HepG2 (cell line): Measurements from ENCODE around the gene UMOD. TPM values are rescaled to one million over a fixed set of nuclear protein-coding genes. Genes with fewer than 3 reads are reported as not detected.

Source experiments
- ARID5B ChIP-seq: IDR thresholded peaks from 2 replicates; pipeline ENCODE4 v1.4.0; 2020; ENCODE audit warnings: mild to moderate bottlenecking, missing genetic modification reagents
- ATF7-NPFF ChIP-seq: sonication (generic); formaldehyde crosslinking; IDR thresholded peaks from 2 replicates; pipeline ENCODE4 v1.8.1; 2023; ENCODE audit warnings: mild to moderate bottlenecking, low read depth, missing genetic modification reagents, moderate library complexity
- CEBPG ChIP-seq: IDR thresholded peaks from 2 replicates; pipeline ENCODE4 v1.6.1; 2016
- CREB1 ChIP-seq, 2 experiments: fragments of 450-650 bp in 1 of 2; IDR thresholded peaks; 2 replicates each; pipeline ENCODE4 v1.6.1; 2016 to 2017; ENCODE audit warnings: control low read depth in 1 of 2, mild to moderate bottlenecking in 1 of 2, missing compliant biosample characterization in 1 of 2, missing genetic modification characterization in 1 of 2
- FOXP4 ChIP-seq: sonication (generic); formaldehyde crosslinking; IDR thresholded peaks from 2 replicates; pipeline ENCODE4 v1.4.0; 2020; ENCODE audit warnings: missing genetic modification reagents
- IKZF5 ChIP-seq: IDR thresholded peaks from 2 replicates; pipeline ENCODE4 v1.6.1; 2018; ENCODE audit warnings: missing genetic modification reagents, mild to moderate bottlenecking, missing compliant biosample characterization
- KDM2A ChIP-seq: sonication (generic); formaldehyde crosslinking; IDR thresholded peaks from 2 replicates; pipeline ENCODE4 v1.4.0; 2020; ENCODE audit warnings: low read depth, missing genetic modification reagents, borderline replicate concordance
- SMC3 ChIP-seq: IDR thresholded peaks from 2 replicates; pipeline ENCODE4 v1.6.1; 2011; ENCODE audit warnings: low read length, improper control_type of control experiment
- SSRP1 ChIP-seq: IDR thresholded peaks from 2 replicates; pipeline ENCODE4 v1.6.1; 2016; ENCODE audit warnings: control low read depth
- ZGPAT ChIP-seq: IDR thresholded peaks from 2 replicates; pipeline ENCODE4 v1.6.1; 2016; ENCODE audit warnings: mild to moderate bottlenecking
- ZMYM3 ChIP-seq: sonication (generic); formaldehyde crosslinking; IDR thresholded peaks from 2 replicates; pipeline ENCODE4 v1.5.1; 2020; ENCODE audit warnings: mild to moderate bottlenecking, missing genetic modification reagents
- ZNF136 ChIP-seq: sonication (generic); formaldehyde crosslinking; IDR thresholded peaks from 2 replicates; pipeline ENCODE4 v1.8.1; 2022; ENCODE audit warnings: low read depth, mild to moderate bottlenecking, moderate library complexity, missing genetic modification reagents
- ZNF224 ChIP-seq: sonication (generic); formaldehyde crosslinking; IDR thresholded peaks from 2 replicates; pipeline ENCODE4 v1.5.0; 2020; ENCODE audit warnings: mild to moderate bottlenecking, missing genetic modification reagents
- ZNF264 ChIP-seq: sonication (generic); formaldehyde crosslinking; IDR thresholded peaks from 2 replicates; pipeline ENCODE4 v1.4.0; 2020; ENCODE audit warnings: missing genetic modification reagents
- ZNF780A ChIP-seq: sonication (generic); formaldehyde crosslinking; IDR thresholded peaks from 2 replicates; pipeline ENCODE4 v1.8.0; 2022; ENCODE audit warnings: mild to moderate bottlenecking, missing genetic modification reagents, moderate library complexity
- ZNF784 ChIP-seq: sonication (generic); formaldehyde crosslinking; IDR thresholded peaks from 2 replicates; pipeline ENCODE4 v1.5.1; 2020; ENCODE audit warnings: missing genetic modification reagents, mild to moderate bottlenecking, borderline replicate concordance
- ZSCAN29 ChIP-seq: sonication (generic); formaldehyde crosslinking; conservative IDR thresholded peaks from 2 replicates; pipeline ENCODE4 v1.4.0; 2020; ENCODE audit warnings: mild to moderate bottlenecking, missing genetic modification reagents
- polyA plus RNA-seq, 8 experiments: library from polyadenylated mRNA; depleted of rRNA in 3 of 8; stranded (reverse) in 7 of 8; unstranded in 1 of 8; fragments of >200 nt; fragmentation: Illumina TruSeq in 4 of 8; extraction: Trizol in 4 of 8; gene quantifications; 2 replicates each; pipeline versions ENCODE4 v1.2.1 to v1.2.3, GENCODE V29; 2011 to 2016; ENCODE audit warnings: low read depth in 4 of 8, missing spikeins in 1 of 8, mixed read lengths in 1 of 8; ENCODE audit not compliant: insufficient read depth in 1 of 8
- total RNA-seq, 5 experiments: library from RNA; depleted of rRNA; stranded (reverse); fragments of >200 nt; fragmentation: Illumina TruSeq; extraction: Trizol; gene quantifications; 2 replicates each; pipeline ENCODE4 v1.2.3, GENCODE V29; 2016; ENCODE audit warnings: low read depth in 1 of 5

Gene UMOD
- total and polyA plus RNA-seq, 2 of the 13 experiments (the other 11 are each of a cell fraction or from before 2014, with no cell fraction given): not detected

GRCh38 chr16:20385844-20386832 is 33.6 kb upstream of the UMOD start (continued):
- no peak for TF ChIP-seq SSRP1 (CRISPR knock-in tag)
- TF ChIP-seq ZSCAN29 (CRISPR knock-in tag): peak; percentile 67; the same call in 1 of the 2 replicates
- peak; percentile 22; the same call in 1 of the 2 replicates for TF ChIP-seq KDM2A
- TF ChIP-seq ZNF136 (CRISPR knock-in tag): 0 out of 2 replicates have a peak, but pooled peaks have one; percentile 36
- peak; percentile 84 for TF ChIP-seq ZMYM3
- no peak for TF ChIP-seq ZNF780A
- TF ChIP-seq CREB1 (IDR thresholded peaks at IDR 0.05): no peak
- peak; percentile 52; the same call in 1 of the 2 replicates for TF ChIP-seq CREB1 (CRISPR knock-in tag; IDR thresholded peaks at IDR 0.05)
- peak; percentile 88; the same call in 1 of the 2 replicates for TF ChIP-seq ZNF224 (CRISPR knock-in tag)
- peak; percentile 33; the same call in 1 of the 2 replicates for TF ChIP-seq FOXP4 (CRISPR knock-in tag)
- TF ChIP-seq IKZF5: peak; percentile 40; the same call in 1 of the 2 replicates
- peak; percentile 37; the same call in 1 of the 2 replicates for TF ChIP-seq ATF7-NPFF (CRISPR knock-in tag)
- peak; percentile 77 for TF ChIP-seq ARID5B (CRISPR knock-in tag)
- TF ChIP-seq SMC3: peak; percentile 92
- peak; percentile 54 for TF ChIP-seq ZNF264
- TF ChIP-seq ZGPAT: peak; percentile 62
- TF ChIP-seq ZNF784 (CRISPR knock-in tag): 0 out of 2 replicates have a peak, but pooled peaks have one; percentile 63
- peak; percentile 4; the same call in 1 of the 2 replicates for TF ChIP-seq CEBPG
